ENCODE results near the gene CLASRP. TPM values are rescaled to one million over a fixed set of nuclear protein-coding genes. Genes with fewer than 3 reads are reported as not detected.

CLASRP gene
- polyA plus RNA-seq, 1 donor (not counting 4 experiments of a cell fraction or from before 2014, with no cell fraction given) = 21.4 TPM

DNA sequence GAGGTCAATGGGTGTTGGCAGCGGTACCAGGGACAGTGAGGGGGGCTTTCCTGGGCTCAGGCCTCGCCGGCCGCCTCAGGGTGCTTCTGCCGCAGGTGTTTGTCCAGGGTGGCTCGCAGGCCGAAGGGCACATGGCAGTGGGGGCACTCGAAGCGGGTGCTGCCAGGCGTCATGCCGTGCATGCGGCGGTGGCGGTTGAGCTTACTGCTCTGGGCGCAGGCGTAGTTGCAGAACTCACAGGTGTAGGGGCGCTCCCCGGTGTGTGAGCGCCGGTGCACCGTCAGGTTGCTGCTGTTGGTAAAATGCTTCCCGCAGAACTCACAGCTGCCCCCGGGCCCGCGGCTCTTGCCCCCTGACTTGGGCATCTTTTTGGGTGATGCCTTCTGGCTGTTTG, 32.7 kb downstream of the CLASRP start:
- Histone ChIP-seq H3K4me2 (ENCODE audit: control insufficient read depth, extremely low read depth, insufficient read depth, low read depth, low read length) (no peak overlapping the region), H4K20me1 (ENCODE audit: control insufficient read depth, extremely low read depth, insufficient read depth, low read length) (peaks cover 4% of the 10 kb centered on the region), H3K9me3 (ENCODE audit: control insufficient read depth, low read depth, low read length) (no peaks in the 10 kb centered on the region), H3K27me3 (ENCODE audit: control insufficient read depth, extremely low read depth, insufficient read depth, low read length) (no peaks in the 10 kb centered on the region), H3K4me1 (ENCODE audit: control insufficient read depth, extremely low read depth, insufficient read depth, low read length) (peaks cover 6% of the 10 kb centered on the region), H3K79me2 (ENCODE audit: control insufficient read depth, insufficient read depth, low read length) (peaks cover 4% of the 10 kb centered on the region), H3K4me3 (ENCODE audit: control insufficient read depth in 2 of 3, extremely low read depth in 1 of 3, insufficient read depth in 2 of 3, low read depth in 1 of 3, low read length in 3 of 3) (no peak overlapping the region), H3K36me3 (ENCODE audit: control insufficient read depth in 2 of 2, extremely low read depth in 1 of 2, insufficient read depth in 2 of 2, low read length in 2 of 2) (peaks cover 12 to 31% of the 10 kb centered on the region in 2 experiments), H3K9me1 (ENCODE audit: control insufficient read depth, extremely low read depth, insufficient read depth, low read length) (no peaks in the 10 kb centered on the region), H3K9ac (ENCODE audit: control insufficient read depth, extremely low read depth, insufficient read depth, low read length) (no peak overlapping the region), H2AFZ (ENCODE audit: control insufficient read depth, low read length) (no peak overlapping the region), H3K27ac (ENCODE audit: control insufficient read depth, insufficient read depth, low read length) (no peak overlapping the region)
- DNase-seq (ENCODE audit: low read depth, low spot score) (no peak), FAIRE-seq (no peak)
- TF ChIP-seq, protein P1, sequence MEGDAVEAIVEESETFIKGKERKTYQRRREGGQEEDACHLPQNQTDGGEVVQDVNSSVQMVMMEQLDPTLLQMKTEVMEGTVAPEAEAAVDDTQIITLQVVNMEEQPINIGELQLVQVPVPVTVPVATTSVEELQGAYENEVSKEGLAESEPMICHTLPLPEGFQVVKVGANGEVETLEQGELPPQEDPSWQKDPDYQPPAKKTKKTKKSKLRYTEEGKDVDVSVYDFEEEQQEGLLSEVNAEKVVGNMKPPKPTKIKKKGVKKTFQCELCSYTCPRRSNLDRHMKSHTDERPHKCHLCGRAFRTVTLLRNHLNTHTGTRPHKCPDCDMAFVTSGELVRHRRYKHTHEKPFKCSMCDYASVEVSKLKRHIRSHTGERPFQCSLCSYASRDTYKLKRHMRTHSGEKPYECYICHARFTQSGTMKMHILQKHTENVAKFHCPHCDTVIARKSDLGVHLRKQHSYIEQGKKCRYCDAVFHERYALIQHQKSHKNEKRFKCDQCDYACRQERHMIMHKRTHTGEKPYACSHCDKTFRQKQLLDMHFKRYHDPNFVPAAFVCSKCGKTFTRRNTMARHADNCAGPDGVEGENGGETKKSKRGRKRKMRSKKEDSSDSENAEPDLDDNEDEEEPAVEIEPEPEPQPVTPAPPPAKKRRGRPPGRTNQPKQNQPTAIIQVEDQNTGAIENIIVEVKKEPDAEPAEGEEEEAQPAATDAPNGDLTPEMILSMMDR (optimal IDR thresholded peaks at IDR 0.05 in 1 of 3, IDR thresholded peaks at IDR 0.05 in 1 of 3, conservative IDR thresholded peaks at IDR 0.05 in 1 of 3; ENCODE audit: extremely low read depth in 1 of 3, insufficient read depth in 2 of 3, low read length in 3 of 3) = no peak
- TF ChIP-seq EZH2 (IDR thresholded peaks at IDR 0.05; ENCODE audit: low read length) = no peak
- dilution Hi-C loops (cut with MboI; ENCODE audit: extremely low pct_ligation_motif_present, low sequenced_read_pairs) = no loop called here

DNA sequence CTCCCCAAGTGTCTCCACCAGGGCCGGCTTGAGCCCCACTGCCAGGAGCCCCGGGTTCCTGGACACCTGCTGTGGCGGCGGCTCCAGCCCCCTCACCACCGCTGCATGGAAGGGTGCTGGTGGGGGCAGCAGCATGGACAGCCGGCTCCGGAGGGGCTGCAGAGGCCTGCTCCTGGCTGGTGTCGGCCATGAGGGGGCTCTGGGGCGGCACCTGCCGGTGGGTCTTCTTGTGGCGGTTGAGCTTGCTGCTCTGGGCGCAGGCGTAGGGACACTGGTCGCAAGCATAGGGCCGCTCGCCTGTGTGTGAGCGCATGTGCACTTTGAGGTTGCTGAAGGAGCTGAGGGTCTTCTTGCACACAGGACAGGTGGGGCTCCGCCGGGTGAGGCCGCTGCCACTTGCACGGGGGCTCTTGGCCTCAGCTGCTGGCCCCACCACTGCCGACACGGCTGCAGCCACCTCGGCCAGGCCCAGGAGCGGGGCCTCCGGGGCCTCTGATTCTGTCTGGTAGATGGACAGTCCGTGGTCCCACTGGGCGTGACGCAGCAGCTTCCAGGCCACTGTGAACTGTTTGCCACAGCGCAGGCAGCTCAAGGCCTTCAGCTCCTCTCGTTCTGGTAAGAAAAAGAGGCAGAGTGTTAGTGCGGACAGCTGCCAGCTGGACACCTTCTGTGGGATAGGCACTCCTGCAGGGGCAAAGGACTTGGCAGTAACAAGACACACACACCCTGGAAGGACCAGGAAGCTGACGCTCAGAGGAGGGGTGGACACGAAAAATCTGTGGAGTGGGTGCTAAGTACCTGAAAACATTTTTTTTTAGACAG, 33.3 kb downstream of the CLASRP start:
- H2AFZ ChIP-seq (ENCODE audit: control insufficient read depth, low read length) = no peak overlapping the region
- peaks cover 13% of the 10 kb centered on the region for H3K4me1 ChIP-seq (ENCODE audit: control insufficient read depth, extremely low read depth, insufficient read depth, low read length)
- peaks cover 3% of the 10 kb centered on the region for H3K79me2 ChIP-seq (ENCODE audit: control insufficient read depth, insufficient read depth, low read length)
- FAIRE-seq (no peak), DNase-seq (ENCODE audit: low read depth, low spot score) (no peak)
- no peak overlapping the region for H3K4me2 ChIP-seq (ENCODE audit: control insufficient read depth, extremely low read depth, insufficient read depth, low read depth, low read length)
- no peak overlapping the region for H3K9ac ChIP-seq (ENCODE audit: control insufficient read depth, extremely low read depth, insufficient read depth, low read length)
- dilution Hi-C loops (cut with MboI; ENCODE audit: extremely low pct_ligation_motif_present, low sequenced_read_pairs) = no loop called here
- no peak for TF ChIP-seq EZH2 (IDR thresholded peaks at IDR 0.05; ENCODE audit: low read length)
- TF ChIP-seq, protein P1 (optimal IDR thresholded peaks at IDR 0.05 in 1 of 3, IDR thresholded peaks at IDR 0.05 in 1 of 3, conservative IDR thresholded peaks at IDR 0.05 in 1 of 3; ENCODE audit: extremely low read depth in 1 of 3, insufficient read depth in 2 of 3, low read length in 3 of 3) = no peak
- no peaks in the 10 kb centered on the region for H3K27me3 ChIP-seq (ENCODE audit: control insufficient read depth, extremely low read depth, insufficient read depth, low read length)
- no peaks in the 10 kb centered on the region for H3K9me3 ChIP-seq (ENCODE audit: control insufficient read depth, low read depth, low read length)
- H4K20me1 ChIP-seq (ENCODE audit: control insufficient read depth, extremely low read depth, insufficient read depth, low read length) = peaks cover 4% of the 10 kb centered on the region
- H3K4me3 ChIP-seq (ENCODE audit: control insufficient read depth in 2 of 3, extremely low read depth in 1 of 3, insufficient read depth in 2 of 3, low read depth in 1 of 3, low read length in 3 of 3) = no peak overlapping the region
- H3K27ac ChIP-seq (ENCODE audit: control insufficient read depth, insufficient read depth, low read length) = no peak overlapping the region
- H3K9me1 ChIP-seq (ENCODE audit: control insufficient read depth, extremely low read depth, insufficient read depth, low read length) = no peaks in the 10 kb centered on the region
- peaks cover 10 to 25% of the 10 kb centered on the region in 2 experiments for H3K36me3 ChIP-seq (ENCODE audit: control insufficient read depth in 2 of 2, extremely low read depth in 1 of 2, insufficient read depth in 2 of 2, low read length in 2 of 2)
